Skeletal muscle tissue (tissue), 4 donors: ENCODE data around the gene PTGES. TPM values are rescaled to one million over a fixed set of nuclear protein-coding genes. Genes with fewer than 3 reads are reported as not detected.

Source experiments
- H3K27ac ChIP-seq: one replicate; pipeline ENCODE4 v1.7.0; 2013; ENCODE audit warnings: mild to moderate bottlenecking, low read depth, low read length, inconsistent platforms
- H3K27me3 ChIP-seq, 3 donors: one replicate each; pipeline ENCODE4 v1.7.0; 2013; ENCODE audit warnings: low read length in 3 of 3; ENCODE audit not compliant: control insufficient read depth in 3 of 3, insufficient read depth in 3 of 3
- H3K36me3 ChIP-seq, 3 donors: one replicate each; pipeline ENCODE4 v1.7.0; 2013; ENCODE audit warnings: low read length in 3 of 3; ENCODE audit not compliant: control insufficient read depth in 3 of 3, insufficient read depth in 3 of 3
- H3K4me1 ChIP-seq, 3 donors: one replicate each; pipeline ENCODE4 v1.7.0; 2013; ENCODE audit warnings: low read length in 3 of 3, mild to moderate bottlenecking in 3 of 3; ENCODE audit not compliant: control insufficient read depth in 3 of 3, insufficient read depth in 3 of 3
- H3K4me3 ChIP-seq, 3 donors: one replicate each; pipeline ENCODE4 v1.7.0; 2013; ENCODE audit warnings: low read length in 3 of 3
- H3K9ac ChIP-seq, 3 donors: one replicate each; pipeline ENCODE4 v1.7.0; 2013; ENCODE audit warnings: low read length in 3 of 3, mild to moderate bottlenecking in 3 of 3, moderate library complexity in 2 of 3, low read depth in 1 of 3
- H3K9me3 ChIP-seq, 3 donors: one replicate each; pipeline ENCODE4 v1.7.0; 2013; ENCODE audit warnings: low read length in 3 of 3; ENCODE audit not compliant: control insufficient read depth in 3 of 3
- total RNA-seq: library from RNA; depleted of rRNA; stranded (reverse); fragments of >200 nt; gene quantifications from one replicate; pipeline ENCODE4 v1.2.3, GENCODE V29; 2014
- donor health status: Osteomylitis.

The PTGES gene
- total RNA-seq, 1 donor from 2014 or later = 12.5 TPM

GRCh38 chr9:129724456-129725190 is 28.2 kb downstream of the PTGES start:
- no peaks in the 10 kb centered on the region for H3K36me3 ChIP-seq
- H3K9ac ChIP-seq = no peak overlapping the region
- H3K27ac ChIP-seq = no peak overlapping the region
- H3K4me1 ChIP-seq = peaks cover 5 to 10% (median 9%) of the 10 kb centered on the region in 3 donors
- no peak overlapping the region for H3K4me3 ChIP-seq
- H3K27me3 ChIP-seq = peaks cover 3 to 16% (median 15%) of the 10 kb centered on the region in 3 donors
- H3K9me3 ChIP-seq = no peaks in the 10 kb centered on the region

- no peak overlapping the region for H3K9ac ChIP-seq
- no peaks in the 10 kb centered on the region for H3K36me3 ChIP-seq
- H3K27me3 ChIP-seq = peaks cover 11 to 23% (median 22%) of the 10 kb centered on the region in 3 donors
- H3K27ac ChIP-seq = no peak overlapping the region
- H3K9me3 ChIP-seq = no peaks in the 10 kb centered on the region
- peaks cover 5 to 10% (median 9%) of the 10 kb centered on the region in 3 donors for H3K4me1 ChIP-seq
- H3K4me3 ChIP-seq = no peak overlapping the region
These were observed 29.9 kb downstream of the PTGES start for GRCh38 chr9:129722913-129723312.

- Histone ChIP-seq H3K27me3 (peaks cover 11 to 23% (median 18%) of the 10 kb centered on the region in 3 donors), H3K9me3 (no peaks in the 10 kb centered on the region), H3K36me3 (no peaks in the 10 kb centered on the region), H3K4me1 (peaks cover 0 to 4% (median 2%) of the 10 kb centered on the region in 3 donors), H3K4me3 (no peak overlapping the region), H3K27ac (no peak overlapping the region), H3K9ac (no peak overlapping the region)
These were observed 31.8 kb downstream of the PTGES start for GRCh38 chr9:129720865-129721545.

GRCh38 chr9:129720181-129720864 is 32.5 kb downstream of the PTGES start:
- Histone ChIP-seq H3K9ac (no peak overlapping the region), H3K36me3 (no peaks in the 10 kb centered on the region), H3K9me3 (no peaks in the 10 kb centered on the region), H3K4me3 (no peak overlapping the region), H3K27me3 (peaks cover 11 to 23% (median 18%) of the 10 kb centered on the region in 3 donors), H3K27ac (no peak overlapping the region), H3K4me1 (no peaks in the 10 kb centered on the region)

GRCh38 chr9:129719135-129719534 is 33.7 kb downstream of the PTGES start:
- Histone ChIP-seq H3K4me3 (no peak overlapping the region), H3K27me3 (peaks cover 11 to 26% (median 21%) of the 10 kb centered on the region in 3 donors), H3K27ac (no peak overlapping the region), H3K4me1 (no peaks in the 10 kb centered on the region), H3K9me3 (no peaks in the 10 kb centered on the region), H3K36me3 (no peaks in the 10 kb centered on the region), H3K9ac (no peak overlapping the region)

GRCh38 chr9:129718647-129719046 is 34.2 kb downstream of the PTGES start:
- H3K36me3 ChIP-seq = no peaks in the 10 kb centered on the region
- H3K9me3 ChIP-seq = no peaks in the 10 kb centered on the region
- H3K4me3 ChIP-seq = no peak overlapping the region

GRCh38 chr9:129717991-129718390 is 34.9 kb downstream of the PTGES start:
- H3K4me3 ChIP-seq = no peak overlapping the region
- peaks cover 0 to 3% (median 2%) of the 10 kb centered on the region in 3 donors for H3K4me1 ChIP-seq
- no peaks in the 10 kb centered on the region for H3K36me3 ChIP-seq
- H3K27ac ChIP-seq = no peak overlapping the region
- peaks cover 11 to 28% (median 25%) of the 10 kb centered on the region in 3 donors for H3K27me3 ChIP-seq
- no peaks in the 10 kb centered on the region for H3K9me3 ChIP-seq
- H3K9ac ChIP-seq = no peak overlapping the region

More at GRCh38 chr9:129718647-129719046, 34.2 kb downstream of the PTGES start:
- H3K9ac ChIP-seq = no peak overlapping the region
- H3K4me1 ChIP-seq = no peaks in the 10 kb centered on the region
- H3K27me3 ChIP-seq = peaks cover 11 to 26% (median 21%) of the 10 kb centered on the region in 3 donors
- no peak overlapping the region for H3K27ac ChIP-seq

- no peaks in the 10 kb centered on the region for H3K9me3 ChIP-seq
- H3K36me3 ChIP-seq = no peaks in the 10 kb centered on the region
- H3K27me3 ChIP-seq = peaks cover 11 to 29% (median 27%) of the 10 kb centered on the region in 3 donors
- peaks cover 5 to 8% (median 7%) of the 10 kb centered on the region in 3 donors for H3K4me1 ChIP-seq
- no peak overlapping the region for H3K27ac ChIP-seq
- H3K9ac ChIP-seq = no peak overlapping the region
- H3K4me3 ChIP-seq = no peak overlapping the region
These were observed 36.8 kb downstream of the PTGES start for GRCh38 chr9:129716091-129716490.

GRCh38 chr9:129714511-129715061 is 38.3 kb downstream of the PTGES start:
- Histone ChIP-seq H3K27me3 (peaks cover 8 to 19% (median 18%) of the 10 kb centered on the region in 3 donors), H3K4me1 (peaks cover 5 to 8% (median 7%) of the 10 kb centered on the region in 3 donors), H3K36me3 (no peaks in the 10 kb centered on the region), H3K4me3 (peak overlapping the region in 1 of 3 donors; percentile 29), H3K9me3 (no peaks in the 10 kb centered on the region), H3K9ac (no peak overlapping the region), H3K27ac (no peak overlapping the region)
